GM20000 (cell line): ENCODE results near the gene WASHC4.

Experiments used
- DNase-seq: peaks from one replicate; pipeline ENCODE4 v3.0.0; 2012; ENCODE audit warnings: low spot score
- CTCF ChIP-seq: IDR thresholded peaks from 2 replicates; pipeline ENCODE4 v1.5.1; 2012; ENCODE audit warnings: mild to moderate bottlenecking, control low read depth; ENCODE audit errors: extremely low read depth, missing control alignments

The WASHC4 gene

DNA sequence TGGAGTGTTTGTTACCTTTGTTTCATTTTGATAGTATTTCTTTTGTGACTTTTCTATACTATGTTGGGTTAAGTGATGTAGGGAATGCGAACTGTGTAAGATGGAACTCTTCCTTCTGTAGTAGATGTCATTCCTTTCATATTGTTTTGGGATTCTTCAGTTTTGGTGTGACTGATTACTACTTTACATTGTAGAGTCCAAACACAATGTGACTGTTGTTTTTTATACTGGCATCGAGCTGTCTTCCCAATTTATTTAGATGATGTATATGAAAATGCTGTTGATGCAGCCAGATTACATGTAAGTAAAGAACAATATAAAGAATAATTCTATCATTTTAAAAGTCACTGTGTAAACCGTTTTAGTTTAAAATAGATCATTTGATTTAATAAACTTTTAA is 34.7 kb downstream of the WASHC4 start:
- DNase-seq: no peak
- no peak for TF ChIP-seq CTCF

GRCh38 chr12:105156260-105156659 is 48.7 kb downstream of the WASHC4 start:
- TF ChIP-seq CTCF: no peak

GRCh38 chr12:105157606-105158005 is 50.1 kb downstream of the WASHC4 start:
- no peak for TF ChIP-seq CTCF
- DNase-seq: no peak

More at GRCh38 chr12:105156260-105156659, 48.7 kb downstream of the WASHC4 start:
- DNase-seq: no peak

DNA sequence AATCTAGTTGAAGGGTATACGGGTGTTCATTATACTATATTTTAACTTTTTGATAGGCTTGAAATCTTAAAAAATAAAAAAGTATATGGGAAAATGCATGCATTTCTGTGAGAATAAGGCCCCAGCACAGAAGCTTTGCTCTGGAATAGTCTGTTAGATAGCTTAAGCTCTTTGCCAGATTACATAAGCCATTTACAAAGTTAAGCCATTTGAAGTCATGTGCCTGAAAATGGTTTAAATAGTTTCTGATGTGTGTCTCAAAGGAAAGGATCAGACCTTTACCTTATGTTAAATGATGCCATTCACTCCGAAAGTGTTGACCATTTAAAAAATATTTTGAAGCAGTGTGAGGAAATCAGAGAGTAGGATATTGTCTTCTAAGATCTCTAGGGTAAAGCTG is 51.3 kb downstream of the WASHC4 start:
- TF ChIP-seq CTCF: no peak
- no peak for DNase-seq

DNA sequence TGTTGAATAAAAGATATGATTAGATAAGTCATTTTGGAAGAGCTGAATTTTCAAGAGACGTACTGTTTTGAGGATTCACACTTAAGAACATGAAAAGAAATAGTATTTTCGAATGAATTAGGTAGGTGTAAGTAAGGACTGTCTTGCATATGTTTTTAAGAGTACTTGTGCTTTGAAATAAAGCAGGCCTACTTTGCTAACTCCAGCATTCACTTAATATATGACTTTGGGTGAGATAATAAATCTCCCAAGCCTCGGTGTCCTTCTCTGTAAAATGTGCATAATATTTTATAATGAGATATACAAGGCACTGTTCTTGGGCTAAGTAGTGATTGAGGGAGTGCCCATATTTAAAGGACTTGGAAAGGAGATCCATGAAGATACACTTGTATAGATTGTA is 54.6 kb downstream of the WASHC4 start:
- TF ChIP-seq CTCF: no peak
- no peak for DNase-seq

GRCh38 chr12:105164068-105164467 is 56.5 kb downstream of the WASHC4 start:
- TF ChIP-seq CTCF: no peak
- DNase-seq: no peak

DNA sequence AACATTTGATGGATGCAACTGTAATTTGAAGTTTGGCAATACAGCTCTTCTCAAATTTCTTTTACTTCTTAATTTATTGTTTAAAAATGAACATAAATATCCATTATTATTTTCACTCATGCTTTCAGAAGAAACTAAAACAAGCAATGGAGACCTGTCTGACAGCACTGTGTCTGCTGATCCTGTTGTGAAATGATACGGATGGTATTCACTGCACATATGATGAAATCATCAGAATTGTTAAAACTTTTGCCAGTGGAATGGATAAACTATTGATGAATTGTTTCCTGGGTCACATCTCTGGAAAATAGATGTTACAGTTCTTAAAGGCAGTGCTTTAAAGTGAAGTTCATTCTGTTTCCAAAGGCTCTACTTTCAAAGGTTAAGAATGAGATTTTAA is 59.2 kb downstream of the WASHC4 start:
- no peak for TF ChIP-seq CTCF
- no peak for DNase-seq
